CD14-positive monocyte (primary cell): ENCODE data around the gene PREX1. TPM values are rescaled to one million over a fixed set of nuclear protein-coding genes. Genes with fewer than 3 reads are reported as not detected.

ENCODE experiments used
- DNase-seq, 3 donors: peaks; one replicate each; pipeline ENCODE4 v3.0.0-alpha.2; 2011 to 2022
- H2AFZ ChIP-seq: 2 replicates; pipeline ENCODE4 v1.6.0; 2012; ENCODE audit warnings: mild to moderate bottlenecking, low read depth, low read length, inconsistent platforms; ENCODE audit not compliant: insufficient read depth, poor library complexity, severe bottlenecking
- H3K27ac ChIP-seq, 2 donors: 1 replicate in 1 of 2; 2 replicates in 1 of 2; pipeline ENCODE4 v1.5.1; 2012 to 2013; ENCODE audit warnings: low read length in 2 of 2, control low read depth in 1 of 2, inconsistent platforms in 1 of 2, low read depth in 1 of 2, mild to moderate bottlenecking in 1 of 2
- H3K27me3 ChIP-seq, 2 donors: one replicate each; pipeline versions ENCODE4 v1.6.0 to v1.6.1; 2011 to 2013; ENCODE audit warnings: low read length in 2 of 2; ENCODE audit not compliant: control insufficient read depth in 2 of 2, insufficient read depth in 2 of 2
- H3K36me3 ChIP-seq, 2 donors: replicated peaks in 1 of 2; 1 replicate in 1 of 2; 2 replicates in 1 of 2; pipeline versions ENCODE4 v1.5.1 to v1.6.1; 2012 to 2013; ENCODE audit warnings: low read length in 2 of 2, control low read depth in 1 of 2, inconsistent platforms in 1 of 2, mild to moderate bottlenecking in 1 of 2; ENCODE audit not compliant: insufficient read depth in 2 of 2, control insufficient read depth in 1 of 2
- H3K4me1 ChIP-seq, 2 donors: 1 replicate in 1 of 2; 2 replicates in 1 of 2; pipeline versions ENCODE4 v1.5.1 to v1.6.1; 2012 to 2013; ENCODE audit warnings: low read length in 2 of 2, control low read depth in 1 of 2, inconsistent platforms in 1 of 2, mild to moderate bottlenecking in 1 of 2, moderate library complexity in 1 of 2; ENCODE audit not compliant: insufficient read depth in 2 of 2, control insufficient read depth in 1 of 2
- H3K4me2 ChIP-seq: replicated peaks from 2 replicates; pipeline ENCODE3; 2012; ENCODE audit warnings: low read length, moderate library complexity, mild to moderate bottlenecking; ENCODE audit not compliant: poor library complexity, severe bottlenecking; ENCODE audit errors: extremely low read depth
- H3K4me3 ChIP-seq, 3 experiments: fragments of 200-600 bp in 1 of 3; sonication (generic) in 1 of 3; replicated peaks in 1 of 3; 1 replicate in 2 of 3; 2 replicates in 1 of 3; pipeline ENCODE4 v1.5.1; 2011 to 2013; ENCODE audit warnings: low read length in 3 of 3, mild to moderate bottlenecking in 3 of 3, control low read depth in 2 of 3, low read depth in 2 of 3, inconsistent platforms in 1 of 3, moderate library complexity in 1 of 3
- H3K79me2 ChIP-seq: 2 replicates; pipeline ENCODE4 v1.6.0; 2012; ENCODE audit warnings: mild to moderate bottlenecking, control low read depth, inconsistent platforms, low read length, moderate library complexity; ENCODE audit not compliant: insufficient read depth
- H3K9ac ChIP-seq: 2 replicates; pipeline ENCODE4 v1.6.0; 2017; ENCODE audit warnings: low read length, mild to moderate bottlenecking; ENCODE audit not compliant: insufficient read depth, poor library complexity, severe bottlenecking
- H3K9me3 ChIP-seq, 2 donors: replicated peaks in 1 of 2; 1 replicate in 1 of 2; 2 replicates in 1 of 2; pipeline versions ENCODE4 v1.5.1 to v1.6.1; 2012 to 2013; ENCODE audit warnings: low read length in 2 of 2, control low read depth in 1 of 2; ENCODE audit not compliant: control insufficient read depth in 1 of 2, insufficient read depth in 1 of 2
- H4K20me1 ChIP-seq: 2 replicates; pipeline ENCODE4 v1.6.0; 2012; ENCODE audit warnings: mild to moderate bottlenecking, low read length, control low read depth, moderate library complexity; ENCODE audit not compliant: insufficient read depth
- H3K27ac Mint-ChIP-seq, 7 donors: one replicate each; pipeline ENCODE4 v1.8.0; 2020; ENCODE audit warnings: mild to moderate bottlenecking in 7 of 7, mixed read lengths in 7 of 7, moderate library complexity in 6 of 7, inconsistent platforms in 2 of 7
- H3K27me3 Mint-ChIP-seq, 3 donors: one replicate each; pipeline ENCODE4 v1.8.0; 2021 to 2022; ENCODE audit warnings: low read depth in 3 of 3, mild to moderate bottlenecking in 3 of 3, mixed read lengths in 3 of 3, moderate library complexity in 3 of 3, inconsistent platforms in 1 of 3
- H3K36me3 Mint-ChIP-seq, 2 donors: one replicate each; pipeline ENCODE4 v1.8.0; 2020; ENCODE audit warnings: mixed read lengths in 2 of 2, inconsistent platforms in 1 of 2, mild to moderate bottlenecking in 1 of 2
- H3K4me1 Mint-ChIP-seq: one replicate; pipeline ENCODE4 v1.8.0; 2020; ENCODE audit warnings: mild to moderate bottlenecking, mixed read lengths
- H3K4me3 Mint-ChIP-seq, 2 donors: one replicate each; pipeline ENCODE4 v1.8.0; 2020; ENCODE audit warnings: mild to moderate bottlenecking in 2 of 2, mixed read lengths in 2 of 2, moderate library complexity in 1 of 2
- H3K9me3 Mint-ChIP-seq, 7 donors: one replicate each; pipeline ENCODE4 v1.8.0; 2020 to 2022; ENCODE audit warnings: mixed read lengths in 7 of 7, mild to moderate bottlenecking in 6 of 7, moderate library complexity in 6 of 7, inconsistent platforms in 2 of 7
- CTCF ChIP-seq: fragments of 200-600 bp; IDR thresholded peaks from one replicate; pipeline ENCODE4 v1.8.0; 2022; ENCODE audit warnings: antibody characterized with exemption, mild to moderate bottlenecking
- WGBS: methylation state at CpG from one replicate; pipeline ENCODE4 v1.1.5; 2013; ENCODE audit warnings: missing lambda C conversion rate; ENCODE audit not compliant: insufficient coverage; 5-methylcytosine and 5-hydroxymethylcytosine counted together
- intact Hi-C, 2 donors: fragments of 100-400 bp; cut with micrococcal nuclease; formaldehyde crosslinking; loops; one replicate each; pipeline versions ENCODE4 v1.15.0 to v1.15.1; 2023
- polyA plus RNA-seq, 3 donors: library from polyadenylated mRNA; depleted of rRNA in 1 of 3; unstranded in 2 of 3; stranded (reverse) in 1 of 3; fragments of 300-500 nt in 2 of 3; fragments of >200 nt in 1 of 3; fragmentation: Illumina TruSeq in 2 of 3; gene quantifications; 1 replicate in 2 of 3; 2 replicates in 1 of 3; pipeline ENCODE4 v1.2.3, GENCODE V29; 2012 to 2021

Gene PREX1
- polyA plus RNA-seq, 3 donors = 24.3 to 114 (median 27.5) TPM

DNA sequence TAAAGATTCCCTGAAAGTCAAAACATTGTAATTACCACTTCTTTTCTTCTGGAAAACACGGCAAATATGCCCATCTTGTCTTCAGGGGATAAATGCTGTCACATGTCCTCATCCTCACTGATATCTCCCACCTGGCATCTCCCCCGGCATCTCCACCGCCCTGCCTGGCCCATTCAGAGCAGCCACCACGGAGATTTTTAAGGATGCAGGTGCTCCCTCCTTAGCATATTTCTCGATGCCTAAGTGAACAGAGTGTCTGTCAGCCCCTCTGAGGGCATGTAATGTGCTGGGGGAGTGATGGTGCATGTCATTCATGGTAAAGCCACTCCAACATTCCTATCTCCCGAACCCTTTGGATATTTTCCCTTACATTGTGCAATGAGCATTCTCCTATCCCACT lies 215.5 kb downstream of the PREX1 start:
- no peaks in the 10 kb centered on the region for H4K20me1 ChIP-seq
- no peak overlapping the region for H2AFZ ChIP-seq
- no peaks in the 10 kb centered on the region for H3K36me3 ChIP-seq
- no peaks in the 10 kb centered on the region for H3K79me2 ChIP-seq
- H3K36me3 Mint-ChIP-seq = no peaks in the 10 kb centered on the region
- H3K27ac ChIP-seq = no peak overlapping the region
- peaks cover 7% of the 10 kb centered on the region in 2 donors for H3K4me1 ChIP-seq
- no peak overlapping the region for H3K4me3 ChIP-seq
- H3K27me3 ChIP-seq = no peaks in the 10 kb centered on the region
- H3K4me2 ChIP-seq = no peak overlapping the region
- no peak overlapping the region for H3K9ac ChIP-seq
- H3K9me3 Mint-ChIP-seq = peaks cover 0 to 3% (median 0%) of the 10 kb centered on the region in 7 donors
- H3K27ac Mint-ChIP-seq = no peak overlapping the region
- H3K4me1 Mint-ChIP-seq = peaks cover 14% of the 10 kb centered on the region
- intact Hi-C loops = no loop called here
- no peak overlapping the region for H3K4me3 Mint-ChIP-seq
- no peak for DNase-seq
- H3K27me3 Mint-ChIP-seq = peaks cover 2 to 11% (median 6%) of the 10 kb centered on the region in 3 donors
- no peak for TF ChIP-seq CTCF
- H3K9me3 ChIP-seq = no peaks in the 10 kb centered on the region
- WGBS = 97% methylated on average over 3 of the region's 6 CpGs

GRCh38 chr20:48610996-48611395 lies 216.8 kb downstream of the PREX1 start:
- Histone ChIP-seq H3K36me3 (no peaks in the 10 kb centered on the region), H3K9me3 (no peaks in the 10 kb centered on the region), H3K27me3 (no peaks in the 10 kb centered on the region), H3K4me1 (peaks cover 7% of the 10 kb centered on the region in 2 donors), H2AFZ (no peak overlapping the region), H3K4me3 (no peak overlapping the region), H3K4me2 (no peak overlapping the region), H4K20me1 (no peaks in the 10 kb centered on the region), H3K9ac (no peak overlapping the region), H3K27ac (no peak overlapping the region), H3K79me2 (no peaks in the 10 kb centered on the region)
- Mint-ChIP-seq H3K4me3 (no peak overlapping the region), H3K4me1 (peaks cover 14% of the 10 kb centered on the region), H3K9me3 (peaks cover 0 to 3% (median 0%) of the 10 kb centered on the region in 7 donors), H3K27me3 (peaks cover 2 to 11% (median 9%) of the 10 kb centered on the region in 3 donors), H3K27ac (no peak overlapping the region), H3K36me3 (no peaks in the 10 kb centered on the region)
- no peak for DNase-seq
- no CpG with 5 or more reads among the region's 4 CpGs for WGBS
- intact Hi-C loops = no loop called here
- TF ChIP-seq CTCF = no peak
